Nasal cavity respiratory epithelium epithelial cell of viscerocranial mucosa (primary cell): ENCODE data around the gene TRIM3. TPM values are rescaled to one million over a fixed set of nuclear protein-coding genes. Genes with fewer than 3 reads are reported as not detected.

Experiments used
- total RNA-seq: library from RNA; depleted of rRNA; stranded (reverse); fragments of >200 nt; gene quantifications from 2 replicates; pipeline ENCODE4 v1.2.3, GENCODE V29; 2014

TRIM3 gene
- total RNA-seq: 10.6 and 21.4 TPM in 2 replicates

GRCh38 chr11:6473451-6474412 is at the start of gene TRIM3:
Gene TRIM3, minus strand, starts transcription at chr11:6473941. Its CDS starts 8,246 bp downstream, at chr11:6465695.

DNA sequence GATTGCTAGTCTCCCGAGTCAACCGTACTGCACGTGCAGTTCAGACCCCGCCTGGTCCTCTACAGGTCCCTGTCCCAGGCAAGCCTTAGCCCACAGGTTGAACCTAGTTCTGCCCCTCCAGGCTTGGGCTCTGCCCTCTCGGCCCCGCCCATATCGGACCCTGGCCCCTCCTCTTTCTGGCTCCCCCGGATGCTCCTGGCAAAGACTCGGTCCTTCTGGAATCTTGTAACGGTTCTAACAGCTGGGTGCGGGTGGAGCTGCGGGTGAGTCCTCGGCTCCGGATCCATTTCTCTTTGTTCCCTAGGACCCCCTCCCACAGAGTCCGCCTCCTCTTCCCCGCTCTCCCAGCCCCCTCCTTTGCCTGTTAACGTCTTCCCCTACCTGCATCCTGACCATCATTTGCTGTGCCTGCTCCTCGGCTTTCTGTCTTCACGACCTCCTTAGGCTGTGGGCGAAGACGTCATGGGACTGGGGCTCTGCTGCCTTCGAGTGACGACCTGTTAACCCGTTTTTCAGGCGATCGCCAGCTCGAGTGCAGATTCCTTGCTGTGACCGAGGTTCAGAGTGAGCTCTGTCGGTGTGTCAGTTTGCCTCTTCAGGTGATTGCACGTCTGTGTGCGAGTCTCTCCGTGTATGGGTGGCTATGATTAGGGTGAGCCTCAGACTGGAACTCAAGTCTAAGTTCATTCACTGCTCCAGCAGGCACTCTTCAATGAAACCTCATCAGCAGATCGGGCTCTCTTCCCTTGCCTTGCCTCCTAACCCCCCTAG is 23.5 kb upstream of the TRIM3 start, which contains the start of gene DNHD1:
TSS of gene DNHD1 (plus strand) at position 212 of the 771 bp plus-strand sequence. CDS start 936 bp downstream, outside the sequence.

DNA sequence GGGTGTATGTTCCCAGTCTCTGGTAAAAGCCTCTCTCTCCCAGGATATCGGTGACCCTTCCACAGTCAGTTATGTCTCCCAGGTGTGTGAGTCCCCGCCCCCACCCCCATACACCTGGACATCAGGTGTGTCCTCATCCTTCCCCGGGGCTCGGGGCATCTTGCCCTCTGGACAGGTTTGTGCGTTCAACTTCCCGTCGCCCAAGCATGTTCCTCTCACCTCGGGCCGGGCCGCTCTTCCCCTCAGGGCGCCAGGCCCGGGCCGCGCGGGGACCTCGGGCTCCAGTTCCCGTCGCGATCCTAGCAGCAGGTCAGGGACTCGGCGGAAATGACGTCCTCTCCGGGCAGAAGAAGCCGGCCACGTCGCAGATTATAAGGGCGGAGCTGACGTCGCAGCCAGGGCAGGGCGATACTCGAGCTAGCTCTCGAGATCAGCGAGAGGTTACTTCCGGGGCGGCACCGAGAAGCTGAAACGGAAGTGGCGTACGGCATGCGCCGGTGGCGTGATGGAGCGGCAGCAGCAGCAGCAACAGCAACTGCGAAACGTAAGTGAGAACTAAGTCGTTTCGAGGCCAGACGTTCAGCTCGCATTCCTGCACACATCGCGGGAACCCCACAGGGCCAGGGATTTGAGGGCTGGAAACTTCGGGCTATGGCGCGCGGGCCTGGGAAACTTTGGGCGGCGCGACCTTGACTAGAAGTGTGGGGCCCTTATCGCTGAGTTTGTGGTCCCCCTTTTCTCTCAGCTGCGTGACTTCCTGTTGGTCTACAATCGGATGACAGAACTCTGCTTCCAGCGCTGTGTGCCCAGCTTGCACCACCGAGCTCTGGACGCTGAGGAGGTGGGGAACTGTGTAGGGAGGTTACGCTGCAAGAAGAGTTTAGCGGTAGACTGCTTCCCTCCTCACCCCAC is 7.5 kb upstream of the TRIM3 start, which contains the start of the genes ARFIP2 and TIMM10B:
TSS of gene ARFIP2 (minus strand) at position 320 of the 912 bp plus-strand sequence. CDS start 910 bp downstream, outside the sequence.
TSS of gene TIMM10B (plus strand) at position 490 of the 912 bp plus-strand sequence. CDS start at position 506, 16 bp downstream.

DNA sequence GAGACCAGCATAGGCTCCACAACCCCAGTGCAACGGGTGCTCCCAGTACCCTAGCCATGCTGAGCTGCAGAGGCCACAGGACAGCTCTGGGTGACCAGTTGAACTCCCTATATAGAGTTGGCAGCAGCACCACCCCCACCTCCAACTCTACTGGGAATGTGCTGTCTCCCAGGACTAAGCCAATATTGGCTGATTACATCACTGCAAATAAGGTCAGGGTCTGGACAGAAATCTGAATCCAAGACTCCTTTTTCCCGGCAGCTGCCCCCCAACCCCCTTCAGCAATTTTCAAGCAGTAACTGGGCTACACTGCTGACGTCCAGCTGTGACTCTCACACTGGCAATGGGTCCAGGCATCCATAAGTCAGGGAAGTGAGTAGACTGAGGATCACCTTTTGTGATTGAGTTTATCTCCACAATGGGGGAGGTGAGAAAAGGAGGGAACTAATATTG is 32.8 kb downstream of the TRIM3 start, which contains the start of gene HPX:
TSS of gene HPX (minus strand) at position 82 of the 453 bp plus-strand sequence. CDS start at position 58, 24 bp downstream.

GRCh38 chr11:6419009-6419631 is 54.6 kb downstream of the TRIM3 start, which contains the start of gene APBB1:
Gene APBB1, minus strand, starts transcription at chr11:6419094. Its CDS starts 7,747 bp downstream, at chr11:6411347.

Other genes starting within 250 kb of the TRIM3 start
- gene FHIP1B, start 239.3 kb downstream of the TRIM3 start, total RNA-seq: 8.9 and 15.4 TPM in 2 replicates
- 0.07 TPM in 1 of 2 replicates, not detected in the other for gene CNGA4, start 234.9 kb downstream of the TRIM3 start, total RNA-seq
- gene CCKBR, start 214.1 kb downstream of the TRIM3 start, total RNA-seq: not detected in 2 replicates
- gene CAVIN3, start 153.4 kb downstream of the TRIM3 start, total RNA-seq: 7.0 and 18.5 TPM in 2 replicates
- gene SMPD1, start 83.5 kb downstream of the TRIM3 start, total RNA-seq: 2.7 and 4.9 TPM in 2 replicates
- 0.34 and 2.2 TPM in 2 replicates for gene APBB1, start 54.8 kb downstream of the TRIM3 start, total RNA-seq
- 0.34 and 1.00 TPM in 2 replicates for gene HPX, start 33.0 kb downstream of the TRIM3 start, total RNA-seq
- gene ARFIP2, start 7.4 kb upstream of the TRIM3 start, total RNA-seq: 46.9 and 50.9 TPM in 2 replicates
- gene TIMM10B, start 7.6 kb upstream of the TRIM3 start, total RNA-seq: 44.8 and 51.8 TPM in 2 replicates
- 4.4 and 7.3 TPM in 2 replicates for gene DNHD1, start 23.3 kb upstream of the TRIM3 start, total RNA-seq
- 14.7 and 18.0 TPM in 2 replicates for gene RRP8, start 129.7 kb upstream of the TRIM3 start, total RNA-seq
- 42.7 and 77.8 TPM in 2 replicates for gene ILK, start 129.8 kb upstream of the TRIM3 start, total RNA-seq
- 27.2 and 39.6 TPM in 2 replicates for gene TAF10, start 138.3 kb upstream of the TRIM3 start, total RNA-seq
- 46.5 and 172 TPM in 2 replicates for gene TPP1, start 145.5 kb upstream of the TRIM3 start, total RNA-seq
- under 0.01 and 0.21 TPM in 2 replicates for gene DCHS1, start 181.9 kb upstream of the TRIM3 start, total RNA-seq
- 25.1 and 52.3 TPM in 2 replicates for gene MRPL17, start 209.4 kb upstream of the TRIM3 start, total RNA-seq